ENCODE measurements around the gene UGT1A8.
"Not testable (repeated sequence)": the region's sequence is repeated elsewhere in the genome, so short reads cannot be mapped to it uniquely, and the experiment has no call there.

UGT1A8 gene

GRCh38 chr2:233643128-233643527, 25.7 kb downstream of the UGT1A8 start:
- no peaks in the 10 kb centered on the region for H3K79me2 ChIP-seq (ENCODE audit: insufficient read depth, low read length)
- no peaks in the 10 kb centered on the region; the same call in 1 of the 2 replicates for H3F3A ChIP-seq (ENCODE audit: insufficient read depth)
- TF ChIP-seq EZH2phosphoT487 (conservative IDR thresholded peaks at IDR 0.05; ENCODE audit: low read length) (no peak), CTCF (IDR thresholded peaks at IDR 0.05; ENCODE audit: insufficient read depth, low read length, poor library complexity, severe bottlenecking) (no peak)
- H2AFZ ChIP-seq (ENCODE audit: low read depth, low read length, severe bottlenecking): no peak overlapping the region
- no peaks in the 10 kb centered on the region for H4K20me1 ChIP-seq (ENCODE audit: low read depth, low read length)
- H3K27ac ChIP-seq (ENCODE audit: low read depth, low read length): no peak overlapping the region
- H3K36me3 ChIP-seq (ENCODE audit: low read length): no peaks in the 10 kb centered on the region
- H3K9me2 ChIP-seq (replicated peaks; ENCODE audit: insufficient read depth, low read length): no peaks in the 10 kb centered on the region; the same call in 1 of the 2 replicates
- no peaks in the 10 kb centered on the region for H3K9me3 ChIP-seq (ENCODE audit: insufficient read depth, low read length)
- H3K9ac ChIP-seq (ENCODE audit: low read length): no peak overlapping the region
- no peak overlapping the region for H3K4me3 ChIP-seq (ENCODE audit: insufficient read depth, low read length, poor library complexity, severe bottlenecking)
- H3K27me3 ChIP-seq (ENCODE audit: low read length): no peaks in the 10 kb centered on the region
- no peak overlapping the region for H3K4me2 ChIP-seq (ENCODE audit: low read depth, low read length, poor library complexity, severe bottlenecking)

GRCh38 chr2:233646033-233646432, 28.6 kb downstream of the UGT1A8 start:
- H3K9ac ChIP-seq (ENCODE audit: low read length); H3K4me3 ChIP-seq (ENCODE audit: insufficient read depth, low read length, poor library complexity, severe bottlenecking); H3K4me2 ChIP-seq (ENCODE audit: low read depth, low read length, poor library complexity, severe bottlenecking); H3K36me3 ChIP-seq (ENCODE audit: low read length); H2AFZ ChIP-seq (ENCODE audit: low read depth, low read length, severe bottlenecking); H3K79me2 ChIP-seq (ENCODE audit: insufficient read depth, low read length); H4K20me1 ChIP-seq (ENCODE audit: low read depth, low read length); H3K27me3 ChIP-seq (ENCODE audit: low read length); H3K27ac ChIP-seq (ENCODE audit: low read depth, low read length); H3K9me2 ChIP-seq (replicated peaks; ENCODE audit: insufficient read depth, low read length); H3K9me3 ChIP-seq (ENCODE audit: insufficient read depth, low read length); H3F3A ChIP-seq (ENCODE audit: insufficient read depth): not testable (repeated sequence)

- H3K4me3 ChIP-seq (ENCODE audit: insufficient read depth, low read length, poor library complexity, severe bottlenecking): no peak overlapping the region
- no peaks in the 10 kb centered on the region for H3K9me3 ChIP-seq (ENCODE audit: insufficient read depth, low read length)
- no peak overlapping the region for H3K27ac ChIP-seq (ENCODE audit: low read depth, low read length)
- no peaks in the 10 kb centered on the region for H4K20me1 ChIP-seq (ENCODE audit: low read depth, low read length)
- no peaks in the 10 kb centered on the region; the same call in 1 of the 2 replicates for H3K36me3 ChIP-seq (ENCODE audit: low read length)
- no peak for TF ChIP-seq EZH2phosphoT487 (conservative IDR thresholded peaks at IDR 0.05; ENCODE audit: low read length)
- TF ChIP-seq CTCF (IDR thresholded peaks at IDR 0.05; ENCODE audit: insufficient read depth, low read length, poor library complexity, severe bottlenecking): no peak
- H3K9me2 ChIP-seq (replicated peaks; ENCODE audit: insufficient read depth, low read length): no peaks in the 10 kb centered on the region
- H2AFZ ChIP-seq (ENCODE audit: low read depth, low read length, severe bottlenecking): no peak overlapping the region
- H3F3A ChIP-seq (ENCODE audit: insufficient read depth): no peaks in the 10 kb centered on the region
- no peaks in the 10 kb centered on the region for H3K27me3 ChIP-seq (ENCODE audit: low read length)
- H3K4me2 ChIP-seq (ENCODE audit: low read depth, low read length, poor library complexity, severe bottlenecking): no peak overlapping the region
- no peak overlapping the region for H3K9ac ChIP-seq (ENCODE audit: low read length)
- H3K79me2 ChIP-seq (ENCODE audit: insufficient read depth, low read length): no peaks in the 10 kb centered on the region
These were observed 33.5 kb downstream of the UGT1A8 start for GRCh38 chr2:233650981-233651380.

- no peaks in the 10 kb centered on the region for H3K79me2 ChIP-seq (ENCODE audit: insufficient read depth, low read length)
- H3K4me2 ChIP-seq (ENCODE audit: low read depth, low read length, poor library complexity, severe bottlenecking): no peak overlapping the region
- no peak overlapping the region for H3K27ac ChIP-seq (ENCODE audit: low read depth, low read length)
- H3K27me3 ChIP-seq (ENCODE audit: low read length): no peaks in the 10 kb centered on the region
- no peaks in the 10 kb centered on the region for H4K20me1 ChIP-seq (ENCODE audit: low read depth, low read length)
- no peaks in the 10 kb centered on the region for H3F3A ChIP-seq (ENCODE audit: insufficient read depth)
- no peak overlapping the region for H3K9ac ChIP-seq (ENCODE audit: low read length)
- H3K9me2 ChIP-seq (replicated peaks; ENCODE audit: insufficient read depth, low read length): no peaks in the 10 kb centered on the region
- H3K9me3 ChIP-seq (ENCODE audit: insufficient read depth, low read length): no peaks in the 10 kb centered on the region
- no peaks in the 10 kb centered on the region; the same call in 1 of the 2 replicates for H3K36me3 ChIP-seq (ENCODE audit: low read length)
- no peak overlapping the region for H3K4me3 ChIP-seq (ENCODE audit: insufficient read depth, low read length, poor library complexity, severe bottlenecking)
- TF ChIP-seq EZH2phosphoT487 (conservative IDR thresholded peaks at IDR 0.05; ENCODE audit: low read length) (no peak), CTCF (IDR thresholded peaks at IDR 0.05; ENCODE audit: insufficient read depth, low read length, poor library complexity, severe bottlenecking) (no peak)
- no peak overlapping the region for H2AFZ ChIP-seq (ENCODE audit: low read depth, low read length, severe bottlenecking)
These were observed 34.0 kb downstream of the UGT1A8 start for GRCh38 chr2:233651430-233651829.

All from SU-DHL-6 (cell line).